ENCODE measurements around the gene USP43.

The USP43 gene

DNA sequence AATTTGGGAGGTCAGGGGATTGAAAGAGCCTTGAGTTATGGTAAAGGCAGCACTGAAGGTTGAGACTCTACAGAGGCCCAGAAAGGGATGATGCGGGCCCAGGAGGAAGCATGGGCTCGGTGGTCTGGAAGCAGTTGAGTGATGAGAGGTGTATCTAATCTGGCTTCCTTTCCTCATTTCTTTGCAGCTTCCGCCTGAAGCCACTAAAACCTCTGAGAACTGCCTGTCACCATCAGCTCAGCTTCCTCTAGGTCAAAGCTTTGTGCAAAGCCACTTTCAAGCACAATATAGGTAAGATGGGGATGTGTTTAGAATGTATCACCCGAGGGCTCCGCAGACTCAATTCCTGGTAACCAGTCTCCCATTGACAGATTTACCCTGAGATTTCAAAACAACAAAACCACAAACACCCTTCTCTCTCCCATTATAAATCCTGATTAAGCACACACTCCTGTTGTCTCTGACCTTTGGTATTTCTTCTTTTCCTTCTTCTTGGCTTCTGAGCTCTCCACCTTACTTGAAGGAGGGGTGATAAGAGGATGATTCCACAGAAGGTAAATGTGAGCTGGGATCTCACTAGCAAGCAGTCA, 21.2 kb downstream of the USP43 start:
- DNase-seq (ENCODE audit: low spot score), result no peak

GRCh38 chr17:9668517-9668916, 23.2 kb downstream of the USP43 start:
- DNase-seq (ENCODE audit: low spot score), result no peak

DNA sequence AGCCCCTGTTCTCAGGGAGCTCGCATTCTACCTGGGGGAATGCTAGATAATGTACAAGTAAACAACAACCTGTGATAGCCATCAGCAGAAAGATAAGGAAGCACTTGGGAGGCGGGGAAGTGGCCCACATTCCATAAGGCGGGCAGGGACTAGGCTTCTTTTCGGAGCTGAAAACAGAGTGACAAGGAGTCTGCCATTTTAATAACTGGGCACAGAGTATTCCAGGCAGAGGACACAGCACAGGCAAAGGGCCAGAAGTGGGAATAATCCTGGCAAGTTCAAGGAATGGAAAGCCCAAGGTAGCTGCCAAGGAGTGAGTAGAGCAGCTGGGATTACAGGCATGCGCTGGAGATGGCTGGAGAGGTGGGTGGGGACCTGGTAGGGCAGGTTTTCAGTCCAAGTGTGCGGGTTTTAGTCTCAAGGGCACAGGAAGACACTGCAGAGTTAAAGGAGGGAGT, 24.3 kb downstream of the USP43 start:
- DNase-seq (ENCODE audit: low spot score), result no peak

DNA sequence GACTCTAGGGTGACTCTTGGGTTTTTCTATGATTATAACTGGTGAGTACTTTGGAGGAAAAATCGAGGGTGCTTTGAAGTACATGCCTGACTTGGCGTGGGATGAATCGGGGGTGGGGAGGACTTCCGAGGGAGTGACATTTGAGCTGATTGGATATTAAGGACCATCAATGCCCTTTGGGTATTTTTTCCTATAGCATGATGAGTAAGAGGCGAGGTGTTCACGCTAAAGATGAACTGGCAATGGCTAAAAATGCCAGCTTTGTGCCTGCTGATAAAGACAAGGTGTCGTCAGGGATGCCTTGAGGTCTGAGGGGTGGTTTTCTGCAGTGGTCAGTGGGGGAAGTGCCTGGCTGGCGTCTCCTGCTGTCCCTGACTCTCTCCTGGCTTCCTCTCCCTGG, 25.3 kb downstream of the USP43 start:
- DNase-seq (ENCODE audit: low spot score), result no peak

- DNase-seq (ENCODE audit: low spot score), result no peak
Measured at GRCh38 chr17:9671559-9671958, 26.2 kb downstream of the USP43 start.

GRCh38 chr17:9672266-9672665, 26.9 kb downstream of the USP43 start:
- no peak for DNase-seq (ENCODE audit: low spot score)

GRCh38 chr17:9672691-9673090, 27.4 kb downstream of the USP43 start:
- DNase-seq (ENCODE audit: low spot score), result no peak

DNA sequence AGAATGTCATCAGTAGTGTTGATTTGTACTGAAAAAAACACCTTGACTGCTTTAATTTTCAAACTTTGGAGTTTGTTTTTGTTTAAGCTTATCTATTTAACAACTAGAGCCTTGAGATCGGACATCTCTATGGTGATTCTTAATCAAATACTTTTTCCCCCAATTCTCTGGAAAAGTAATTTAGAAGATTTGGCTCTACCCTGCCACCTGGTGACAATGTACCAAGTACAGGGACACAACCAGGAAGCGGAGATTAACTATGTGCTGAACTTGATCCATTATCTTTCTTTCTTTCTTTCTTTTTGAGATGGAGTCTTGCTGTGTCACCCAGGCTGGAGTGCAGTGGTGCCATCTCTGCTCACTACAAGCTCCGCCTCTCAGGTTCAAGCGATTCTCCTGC, 30.8 kb downstream of the USP43 start:
- no peak for DNase-seq (ENCODE audit: low spot score)

GRCh38 chr17:9676820-9677310, 31.5 kb downstream of the USP43 start:
- no peak for DNase-seq (ENCODE audit: low spot score)

GRCh38 chr17:9677411-9677810, 32.1 kb downstream of the USP43 start:
- no peak for DNase-seq (ENCODE audit: low spot score)

GRCh38 chr17:9677896-9678295, 32.6 kb downstream of the USP43 start:
- no peak for DNase-seq (ENCODE audit: low spot score)

- DNase-seq (ENCODE audit: low spot score), result no peak
Measured at GRCh38 chr17:9684955-9685621, 39.8 kb downstream of the USP43 start.

DNA sequence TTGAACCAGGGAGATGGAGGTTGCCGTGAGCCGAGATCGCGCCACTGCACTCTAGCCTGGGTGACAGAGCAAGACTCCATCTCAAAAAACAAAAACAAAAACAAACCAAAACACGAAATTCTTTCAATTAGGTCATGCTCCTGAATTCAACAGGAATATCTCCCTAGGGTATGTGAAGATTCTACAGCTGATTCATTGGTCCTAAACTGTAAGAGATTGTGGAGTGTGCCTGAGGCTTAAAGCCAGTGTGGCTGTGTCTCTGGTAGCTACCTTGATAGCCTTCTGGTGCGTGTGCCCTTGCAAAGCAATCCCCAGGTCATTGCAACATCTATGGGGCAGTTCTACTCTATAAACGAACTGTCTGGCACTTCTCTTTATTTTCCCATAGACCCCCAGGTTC, 48.4 kb downstream of the USP43 start:
- no peak for DNase-seq (ENCODE audit: low spot score)

GRCh38 chr17:9696279-9697044, 51.1 kb downstream of the USP43 start:
- no peak for DNase-seq (ENCODE audit: low spot score)

DNA sequence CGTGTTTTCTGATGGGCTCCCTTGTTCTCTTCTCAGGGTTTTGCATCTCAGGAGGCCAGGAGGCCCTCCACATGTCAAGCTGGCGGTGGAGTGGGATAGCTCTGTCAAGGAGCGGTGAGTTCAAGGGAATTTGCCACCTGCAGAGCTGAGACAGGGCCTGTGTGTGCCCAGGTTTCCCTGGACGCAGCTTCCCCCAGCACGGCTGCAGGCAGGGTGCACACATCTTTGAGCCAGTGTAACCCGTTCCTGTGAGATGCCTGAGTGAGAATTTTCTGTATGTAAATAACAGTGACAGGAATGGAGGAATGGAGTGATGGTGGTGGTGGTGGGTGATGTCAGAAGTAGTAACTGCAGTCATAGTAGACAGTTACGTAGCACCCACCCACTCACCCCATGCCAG, 54.8 kb downstream of the USP43 start:
- DNase-seq (ENCODE audit: low spot score), result no peak

- no peak for DNase-seq (ENCODE audit: low spot score)
Measured at GRCh38 chr17:9700754-9701476, 55.6 kb downstream of the USP43 start.

DNA sequence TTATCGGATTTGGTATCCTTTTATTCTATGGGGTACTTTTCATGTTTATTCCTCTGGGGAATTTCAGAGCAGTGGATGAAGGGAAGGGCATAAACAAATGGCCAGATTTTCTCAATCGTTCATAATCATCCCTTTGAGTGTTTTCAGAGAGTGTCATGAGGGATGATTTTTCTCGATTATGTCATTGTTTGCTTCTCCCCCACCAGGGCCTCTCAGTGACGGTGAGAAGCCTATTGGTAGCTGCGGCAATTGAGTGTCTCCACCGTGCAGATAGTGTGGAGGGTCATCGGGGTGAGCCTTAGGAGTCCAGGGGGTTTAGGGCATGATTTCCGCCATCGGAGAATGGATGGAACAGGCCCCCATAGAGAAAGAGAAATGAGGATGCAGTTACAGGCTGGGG, 57.2 kb downstream of the USP43 start:
- no peak for DNase-seq (ENCODE audit: low spot score)

DNA sequence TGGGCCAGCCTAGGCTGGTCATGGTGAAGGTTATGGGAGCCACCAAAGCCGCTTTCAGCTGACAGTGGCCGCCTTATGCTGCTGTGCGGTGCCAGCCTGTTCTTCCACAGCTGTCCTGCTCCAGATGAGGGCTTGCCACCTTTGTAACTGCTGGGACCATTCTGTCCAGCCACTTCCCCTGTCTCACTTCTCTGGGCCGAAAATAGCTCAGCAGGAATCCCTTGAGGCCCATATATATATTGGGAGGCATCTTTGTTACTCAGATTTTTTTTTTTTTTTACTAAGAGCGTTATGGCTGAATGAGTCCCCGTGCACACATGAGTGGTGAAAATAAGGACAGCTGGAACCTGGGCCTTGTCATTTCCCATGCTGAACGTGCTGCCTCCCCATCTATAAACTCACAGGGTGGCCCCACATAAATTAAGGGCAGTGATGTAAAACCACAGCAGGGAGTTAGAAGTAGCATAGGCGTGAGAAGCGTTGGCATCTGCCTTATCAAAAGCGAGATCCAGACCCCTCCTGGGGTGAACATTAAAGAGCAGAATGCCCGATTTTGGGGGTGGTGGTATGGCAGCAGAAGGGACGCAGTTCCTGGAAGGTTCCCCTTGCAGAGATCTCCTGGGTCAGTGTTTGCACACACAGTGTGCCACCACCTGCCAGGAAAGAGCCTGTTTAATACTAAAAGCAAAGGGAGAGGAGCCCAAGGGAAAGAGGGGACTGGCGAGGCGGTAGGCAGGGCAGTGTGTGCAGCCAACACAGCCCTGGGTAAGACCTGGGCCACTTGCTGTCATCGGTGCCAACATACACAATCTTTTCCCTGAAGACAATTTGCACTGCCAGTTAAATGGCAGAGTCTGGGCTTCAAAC, 57.8 kb downstream of the USP43 start:
- no peak for DNase-seq (ENCODE audit: low spot score)

- no peak for DNase-seq (ENCODE audit: low spot score)
Measured at GRCh38 chr17:9703781-9704082, 58.4 kb downstream of the USP43 start.

DNA sequence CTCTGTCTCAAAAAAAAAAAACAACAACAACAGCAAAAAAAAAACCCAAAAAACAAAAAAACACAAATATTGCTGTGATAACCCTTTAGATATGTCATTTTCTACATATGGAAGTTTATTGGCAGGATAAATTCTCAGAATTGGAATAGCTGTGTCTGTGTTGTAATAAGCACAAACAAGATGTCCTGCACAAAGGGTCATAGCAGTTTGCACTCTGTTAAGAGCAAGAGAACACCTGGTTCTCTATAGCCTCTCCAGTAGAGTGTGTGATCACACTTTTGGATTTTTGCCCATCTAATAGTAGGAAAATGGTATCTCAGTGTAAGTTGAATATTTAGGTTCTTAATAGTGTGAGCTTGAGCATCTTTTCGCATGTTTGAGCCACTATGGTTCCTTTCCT, 60.4 kb downstream of the USP43 start:
- no peak for DNase-seq (ENCODE audit: low spot score)

DNA sequence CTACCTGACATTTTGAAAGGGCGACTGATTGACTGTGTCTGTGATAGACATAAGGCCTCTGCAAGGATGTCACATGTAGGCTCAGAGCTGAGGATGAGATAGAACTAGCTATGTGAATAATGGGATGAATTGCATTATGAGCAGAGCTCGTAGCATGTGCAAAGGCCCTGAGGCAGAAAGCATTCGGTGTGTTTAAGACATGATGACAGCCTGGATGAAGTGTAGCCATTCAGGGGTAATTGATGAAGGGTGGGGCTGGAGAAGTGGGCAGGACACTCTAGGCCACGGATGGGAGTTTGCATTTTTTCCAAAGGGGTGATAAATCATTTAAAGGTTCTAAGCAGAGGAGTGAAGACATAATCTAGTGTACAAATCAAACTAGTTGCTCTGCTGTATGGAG, 62.6 kb downstream of the USP43 start:
- DNase-seq (ENCODE audit: low spot score), result no peak

DNA sequence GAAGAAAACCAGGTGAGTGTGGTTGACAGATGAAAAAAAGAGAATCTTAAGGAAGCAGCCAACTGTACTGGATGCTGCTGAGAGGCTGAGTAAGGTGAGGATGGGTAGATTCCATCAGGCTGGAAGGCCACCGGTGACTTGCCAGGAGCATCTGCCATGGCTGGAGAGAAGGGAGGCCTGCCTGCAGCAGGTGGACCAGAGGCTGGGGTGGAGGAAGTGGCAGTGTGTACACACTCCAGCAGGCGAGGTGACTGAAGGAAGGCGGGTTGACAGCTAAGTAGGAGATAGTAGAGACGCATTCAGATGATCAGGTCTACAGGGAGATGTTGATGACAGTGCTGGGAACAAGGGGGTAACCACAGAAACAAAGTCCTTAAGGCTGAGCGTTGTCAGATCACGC, 69.5 kb downstream of the USP43 start:
- no peak for DNase-seq (ENCODE audit: low spot score)
